Ectodermal cell (in vitro differentiated cells): ENCODE measurements around the gene TBC1D2B.
"Not testable (repeated sequence)": the region's sequence is repeated elsewhere in the genome, so short reads cannot be mapped to it uniquely, and the experiment has no call there.

Experiments used
- H3K27ac ChIP-seq: 2 replicates; pipeline ENCODE4 v1.7.0; 2013; ENCODE audit warnings: mild to moderate bottlenecking, low read depth, low read length; ENCODE audit not compliant: insufficient read depth, poor library complexity, severe bottlenecking
- H3K27me3 ChIP-seq: 2 replicates; pipeline ENCODE4 v1.7.0; 2013; ENCODE audit warnings: mild to moderate bottlenecking, low read length; ENCODE audit not compliant: insufficient read depth, control insufficient read depth, poor library complexity, severe bottlenecking
- H3K36me3 ChIP-seq: one replicate; pipeline ENCODE4 v1.7.0; 2013; ENCODE audit warnings: low read length; ENCODE audit not compliant: control insufficient read depth, insufficient read depth
- H3K4me1 ChIP-seq: one replicate; pipeline ENCODE4 v1.7.0; 2013; ENCODE audit warnings: low read length; ENCODE audit not compliant: control insufficient read depth, insufficient read depth
- H3K4me3 ChIP-seq: 2 replicates; pipeline ENCODE4 v1.7.0; 2013; ENCODE audit warnings: low read depth, low read length, control low read depth; ENCODE audit not compliant: insufficient read depth
- H3K9me3 ChIP-seq: 2 replicates; pipeline ENCODE4 v1.7.0; 2013; ENCODE audit warnings: mild to moderate bottlenecking, low read length, moderate library complexity; ENCODE audit not compliant: control insufficient read depth
- WGBS, 2 experiments: methylation state at CpG; one replicate each; pipeline ENCODE4 v1.1.7; 2013; ENCODE audit warnings: missing lambda C conversion rate in 2 of 2; 5-methylcytosine and 5-hydroxymethylcytosine counted together

TBC1D2B gene

GRCh38 chr15:77996226-77996625, 81.3 kb downstream of the TBC1D2B start:
- H3K36me3 ChIP-seq, H3K27ac ChIP-seq: not testable (repeated sequence)
- WGBS, 2 experiments: 78 to 79% methylated on average over 7 to 8 of the region's 8 CpGs

DNA sequence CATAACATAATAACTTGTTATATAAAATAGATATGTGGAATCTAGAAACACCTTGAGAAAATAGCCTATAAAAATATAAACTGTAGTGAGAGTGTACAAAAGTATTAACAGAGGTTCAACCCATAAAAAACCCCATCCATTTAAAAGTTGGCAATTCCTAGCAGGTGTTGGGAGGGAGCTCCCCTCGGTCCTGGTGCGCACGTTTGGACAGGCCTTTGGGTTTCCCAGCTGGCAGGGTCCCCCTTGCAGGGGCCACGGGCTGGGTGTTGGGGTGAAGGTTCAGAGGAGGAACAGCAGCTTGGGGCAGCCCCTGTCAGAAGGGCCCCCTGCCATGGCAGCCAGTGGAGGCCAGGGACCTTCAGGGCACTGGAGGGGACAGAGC, 82.0 kb downstream of the TBC1D2B start:
- H3K27ac ChIP-seq, H3K4me3 ChIP-seq, H3K36me3 ChIP-seq, H3K4me1 ChIP-seq, H3K27me3 ChIP-seq, H3K9me3 ChIP-seq: not testable (repeated sequence)
- 95 to 100% methylated on average over 3 of the region's 4 CpGs for WGBS, 2 experiments

More at GRCh38 chr15:77996226-77996625, 81.3 kb downstream of the TBC1D2B start:
- H3K27me3 ChIP-seq, H3K9me3 ChIP-seq, H3K4me3 ChIP-seq, H3K4me1 ChIP-seq: not testable (repeated sequence)

DNA sequence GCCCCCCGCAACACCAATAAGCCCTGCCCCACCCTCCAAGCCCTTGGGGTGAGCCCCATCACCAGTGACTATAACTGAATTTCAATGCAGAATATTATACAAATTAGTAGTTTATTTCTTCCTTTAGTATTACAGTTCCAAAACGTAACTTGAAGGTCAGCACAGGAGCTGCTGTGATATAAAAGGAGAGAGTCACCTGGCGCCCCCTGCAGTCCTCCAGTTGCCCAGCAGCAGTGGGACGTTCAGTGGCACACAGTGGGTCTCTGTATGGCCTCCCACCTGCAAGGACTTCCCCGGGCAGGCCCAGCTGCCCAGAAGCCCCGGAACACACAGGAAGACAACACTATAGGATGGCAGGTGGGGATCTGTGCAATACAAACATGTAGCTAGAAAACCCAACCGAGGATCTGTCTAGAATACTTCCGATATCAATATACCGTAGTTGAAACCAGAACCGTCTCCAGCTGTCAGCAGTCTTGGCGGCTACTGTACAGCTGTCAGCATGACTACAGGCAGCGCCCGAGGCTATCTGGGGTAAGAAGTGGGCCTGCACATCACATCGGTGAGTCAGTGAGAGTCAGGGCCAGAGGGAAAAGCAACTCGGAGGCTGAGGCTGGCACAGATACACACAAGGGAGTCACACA, 82.5 kb downstream of the TBC1D2B start:
- whole genome bisulfite sequencing, 2 experiments: 76 to 80% methylated on average over 10 to 12 of the region's 15 CpGs
- not testable (repeated sequence) for H3K4me3 ChIP-seq, H3K36me3 ChIP-seq, H3K27me3 ChIP-seq, H3K27ac ChIP-seq, H3K9me3 ChIP-seq, H3K4me1 ChIP-seq

DNA sequence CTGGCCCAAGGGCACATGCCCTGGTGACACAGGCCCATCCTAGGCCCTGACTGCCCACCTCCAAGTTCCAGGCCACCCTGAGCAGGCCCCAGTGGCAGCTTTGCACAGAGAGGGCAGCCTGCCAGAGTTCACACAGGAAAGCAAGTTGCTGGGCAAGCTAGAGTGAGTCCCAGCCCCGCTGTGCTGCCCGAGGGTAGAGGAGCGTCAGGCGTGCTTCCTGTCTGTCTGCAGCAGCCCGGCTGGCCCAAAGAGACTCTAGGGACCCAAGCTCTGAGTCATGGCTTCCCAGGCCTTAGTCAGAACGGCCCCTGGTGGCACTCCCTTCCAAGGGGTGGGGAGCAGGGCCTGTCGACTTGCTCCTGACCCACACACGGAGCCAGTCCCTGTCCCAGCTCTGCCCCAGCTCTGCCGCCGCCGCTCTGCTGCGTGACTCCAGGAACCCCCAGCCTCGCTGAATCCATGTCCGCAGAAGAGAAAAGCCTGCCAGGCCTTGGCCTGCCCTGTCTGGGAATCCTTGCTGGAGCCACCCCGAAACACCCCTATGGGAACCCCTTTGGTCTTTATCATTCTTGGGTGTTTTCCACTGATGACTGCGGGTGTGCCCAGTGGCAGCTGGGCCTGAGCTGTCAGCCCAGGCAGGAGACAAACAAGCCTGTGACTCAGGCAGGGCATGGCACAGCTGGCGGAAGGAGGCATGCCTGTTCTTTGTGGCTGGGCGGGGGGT, 83.4 kb downstream of the TBC1D2B start:
- H3K27me3 ChIP-seq, H3K4me3 ChIP-seq, H3K4me1 ChIP-seq, H3K9me3 ChIP-seq, H3K27ac ChIP-seq, H3K36me3 ChIP-seq: not testable (repeated sequence)
- 89 to 91% methylated on average over 16 of the region's 18 CpGs for whole genome bisulfite sequencing, 2 experiments

DNA sequence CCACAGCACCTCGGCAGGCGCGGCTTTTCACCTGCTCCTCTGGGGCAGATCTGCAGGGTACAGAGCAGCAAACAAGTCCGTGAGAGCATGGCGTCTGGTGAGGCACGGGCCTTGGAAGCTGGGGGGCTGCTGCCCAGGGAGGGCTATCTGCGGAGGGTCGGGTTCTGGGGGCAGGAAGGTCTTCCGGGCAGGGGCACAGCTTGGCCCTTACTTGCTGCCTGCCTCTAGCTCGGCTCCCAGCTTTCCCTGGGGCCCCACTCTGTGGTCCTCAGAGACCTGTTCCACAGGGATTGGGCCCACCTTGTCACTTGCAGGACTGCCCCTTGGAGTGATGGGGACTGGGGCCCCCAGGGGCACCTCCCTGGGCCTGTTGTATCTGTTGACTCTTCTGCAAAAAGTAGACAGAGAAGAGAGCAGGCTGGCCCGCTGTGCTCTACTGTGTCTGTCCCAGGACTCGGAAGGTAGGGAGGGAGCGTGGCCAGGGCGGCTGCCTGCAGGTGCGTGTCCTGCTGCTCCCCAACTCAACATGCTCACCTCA, 84.1 kb downstream of the TBC1D2B start:
- Histone ChIP-seq H3K4me1 (no peaks in the 10 kb centered on the region), H3K27ac (no peak overlapping the region)
- 94 to 96% methylated on average over 15 of the region's 15 CpGs for WGBS, 2 experiments

DNA sequence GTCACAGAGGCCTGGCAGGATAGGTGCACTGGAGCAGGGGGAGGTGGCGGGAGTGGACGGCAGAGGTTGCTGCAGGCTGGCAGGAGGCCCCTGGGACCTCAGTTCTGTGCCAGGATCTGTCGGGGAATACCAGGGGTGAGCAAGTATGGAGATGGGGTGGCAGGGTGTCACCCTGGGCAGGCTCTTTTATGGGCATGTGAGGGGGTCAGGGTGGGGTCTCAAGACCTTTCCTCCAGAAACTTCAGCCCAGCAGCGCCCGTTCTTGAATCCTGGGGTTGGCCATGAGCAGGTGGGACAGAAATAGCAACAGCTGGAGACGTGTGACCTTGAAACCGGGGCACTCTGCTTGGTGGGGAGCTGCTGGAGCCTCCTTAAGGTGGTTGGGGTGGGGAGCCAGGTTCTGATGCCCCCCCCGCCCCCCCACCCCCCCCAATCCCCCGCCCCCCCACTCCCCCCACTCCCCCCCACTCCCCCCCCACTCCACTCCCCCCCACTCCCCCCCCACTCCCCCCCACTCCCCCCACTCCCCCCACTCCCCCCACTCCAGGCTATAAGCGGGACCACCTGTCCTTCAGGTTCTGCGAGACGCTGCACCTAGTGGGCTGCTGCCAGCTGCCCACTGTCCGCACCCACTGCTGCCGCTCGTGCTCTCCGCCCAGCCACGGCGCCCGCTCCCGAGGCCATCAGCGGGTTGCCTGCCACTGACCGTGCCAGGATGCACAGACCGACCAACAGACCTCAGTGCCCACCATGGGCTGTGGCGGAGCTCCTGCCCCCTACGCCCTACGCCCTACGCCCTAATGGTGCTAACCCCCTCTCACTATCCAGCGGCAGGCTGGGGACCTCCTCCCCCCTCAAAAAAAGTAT, 84.9 kb downstream of the TBC1D2B start:
- peaks cover 7% of the 10 kb centered on the region for H3K4me1 ChIP-seq
- H3K9me3 ChIP-seq: no peaks in the 10 kb centered on the region
- no peaks in the 10 kb centered on the region for H3K27me3 ChIP-seq
- H3K36me3 ChIP-seq: no peaks in the 10 kb centered on the region
- no peak overlapping the region for H3K4me3 ChIP-seq
- 93% methylated on average over 23 of the region's 28 CpGs for WGBS, 2 experiments
- no peak overlapping the region for H3K27ac ChIP-seq

More for the DNA sequence above, 84.1 kb downstream of the TBC1D2B start:
- Histone ChIP-seq H3K27me3 (no peaks in the 10 kb centered on the region), H3K9me3 (no peaks in the 10 kb centered on the region), H3K4me3 (no peak overlapping the region), H3K36me3 (no peaks in the 10 kb centered on the region)

DNA sequence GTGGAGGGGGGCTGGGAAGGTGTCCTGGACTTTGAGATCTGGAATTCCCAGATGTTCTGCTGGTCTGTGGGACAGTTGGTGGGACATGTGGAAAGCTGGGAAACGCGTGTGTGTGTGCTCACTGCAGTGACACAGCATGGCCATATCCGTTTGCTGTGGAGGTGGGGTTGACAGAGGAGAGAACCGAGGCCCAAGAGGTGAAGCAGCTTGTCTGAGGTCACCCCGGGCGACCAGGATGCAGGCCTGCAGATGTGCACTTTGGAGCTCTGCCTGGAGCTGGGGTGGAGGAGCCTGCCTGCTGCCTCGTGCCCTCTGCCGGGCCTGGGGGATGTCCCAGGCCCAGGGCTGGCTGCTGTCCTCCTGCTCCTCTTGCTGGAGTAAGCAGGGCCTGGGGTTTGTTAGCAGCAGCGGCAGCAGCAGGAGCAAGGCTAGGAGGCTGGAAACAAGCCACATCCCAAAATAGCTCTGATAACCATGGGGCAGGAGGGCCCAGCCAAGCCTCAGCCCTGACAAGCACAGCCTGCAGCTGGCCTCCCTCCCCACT, 85.8 kb downstream of the TBC1D2B start:
- not testable (repeated sequence) for H3K36me3 ChIP-seq, H3K9me3 ChIP-seq, H3K4me3 ChIP-seq, H3K27ac ChIP-seq, H3K27me3 ChIP-seq
- peaks cover 14% of the 10 kb centered on the region for H3K4me1 ChIP-seq
- WGBS, 2 experiments: 90 to 95% methylated on average over 7 to 9 of the region's 9 CpGs

DNA sequence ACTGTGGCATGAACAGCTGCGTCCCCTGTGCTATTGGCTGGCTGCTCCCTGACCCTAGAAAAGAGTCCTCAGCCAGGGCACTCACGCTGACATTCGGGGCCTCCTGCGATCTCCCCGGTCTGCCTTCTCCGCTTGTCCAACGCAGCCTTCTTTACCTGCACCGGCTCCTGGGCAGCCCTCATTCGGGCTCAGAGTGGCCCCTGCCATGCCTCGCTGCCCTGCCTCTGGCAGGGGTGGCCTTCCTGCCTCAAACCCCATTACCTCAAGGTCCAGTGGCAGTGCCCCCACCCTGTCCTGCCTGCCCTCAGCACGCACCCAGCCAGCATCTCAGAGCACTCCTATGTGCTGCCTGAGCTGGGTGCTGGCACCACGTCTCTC, 86.5 kb downstream of the TBC1D2B start:
- no peaks in the 10 kb centered on the region for H3K27me3 ChIP-seq
- H3K4me3 ChIP-seq: no peak overlapping the region
- no peak overlapping the region for H3K27ac ChIP-seq
- 91 to 92% methylated on average over 10 to 11 of the region's 12 CpGs for WGBS, 2 experiments
- no peaks in the 10 kb centered on the region for H3K36me3 ChIP-seq
- H3K9me3 ChIP-seq: no peaks in the 10 kb centered on the region
- H3K4me1 ChIP-seq: peaks cover 14% of the 10 kb centered on the region

- Histone ChIP-seq H3K36me3 (no peaks in the 10 kb centered on the region), H3K27ac (no peak overlapping the region), H3K9me3 (no peaks in the 10 kb centered on the region), H3K4me1 (peaks cover 14% of the 10 kb centered on the region), H3K4me3 (no peak overlapping the region), H3K27me3 (no peaks in the 10 kb centered on the region)
- 79% methylated on average over 22 of the region's 22 CpGs for WGBS, 2 experiments
These were observed 88.0 kb downstream of the TBC1D2B start for GRCh38 chr15:77989296-77990143.
